WTC11 (cell line): Measurements from ENCODE around the gene EVC2.

ENCODE experiments used
- CTCF ChIP-seq: fragments of 200-600 bp; IDR thresholded peaks from 2 replicates; pipeline ENCODE4 v1.8.0; 2022; ENCODE audit warnings: antibody characterized with exemption
- PREB ChIP-seq: sonication (generic); formaldehyde crosslinking; IDR thresholded peaks from 2 replicates; pipeline ENCODE4 v1.8.1; 2022; ENCODE audit warnings: mild to moderate bottlenecking, missing genetic modification reagents, moderate library complexity, borderline replicate concordance
- TCF7 ChIP-seq: sonication (generic); formaldehyde crosslinking; IDR thresholded peaks from 2 replicates; pipeline ENCODE4 v1.8.0; 2022; ENCODE audit warnings: mild to moderate bottlenecking, low read depth, missing genetic modification reagents, moderate library complexity
- ZNF396 ChIP-seq: fragments of 250-450 bp; sonication (Bioruptor Pico); IDR thresholded peaks from 2 replicates; pipeline ENCODE4 v1.8.0; 2021; ENCODE audit warnings: mild to moderate bottlenecking, moderate library complexity, borderline replicate concordance
- ZNF425 ChIP-seq: fragments of 250-450 bp; sonication (Bioruptor Pico); conservative IDR thresholded peaks from 2 replicates; pipeline ENCODE4 v1.9.0; 2021; ENCODE audit warnings: mild to moderate bottlenecking

- no peak for TF ChIP-seq CTCF
- TF ChIP-seq ZNF396 (CRISPR knock-in tag): no peak
- no peak for TF ChIP-seq PREB (CRISPR knock-in tag)
- TF ChIP-seq ZNF425 (CRISPR knock-in tag): no peak
- no peak for TF ChIP-seq TCF7 (CRISPR knock-in tag)
Measured at GRCh38 chr4:5747738-5748375, 39.5 kb upstream of the EVC2 start.
